Measurements from ENCODE around the gene KRTAP4-2.

- no peak for TF ChIP-seq ZNF76 (tag by site-specific recombination; IDR thresholded peaks at IDR 0.05; ENCODE audit: borderline replicate concordance, low read depth)
- no peak for TF ChIP-seq PBX3 (CRISPR knock-in tag; IDR thresholded peaks at IDR 0.05)
- TF ChIP-seq ZNF544 (tag by site-specific recombination; IDR thresholded peaks at IDR 0.05): no peak
- no peak for TF ChIP-seq CTCF (tag by site-specific recombination; IDR thresholded peaks at IDR 0.05)
- TF ChIP-seq TCF7L2 (IDR thresholded peaks at IDR 0.05; ENCODE audit: borderline replicate concordance, low read depth, low read length): no peak
- TF ChIP-seq ZNF341 (tag by site-specific recombination; IDR thresholded peaks at IDR 0.05; ENCODE audit: low read depth): no peak
- TF ChIP-seq YY1 (tag by site-specific recombination; IDR thresholded peaks at IDR 0.05): no peak
- no peak for TF ChIP-seq PRDM10 (tag by site-specific recombination; IDR thresholded peaks at IDR 0.05)
- no peak for TF ChIP-seq ZNF513 (tag by site-specific recombination; IDR thresholded peaks at IDR 0.05)
- TF ChIP-seq ZNF585B (tag by site-specific recombination; IDR thresholded peaks at IDR 0.05): no peak
- TF ChIP-seq ZNF112 (tag by site-specific recombination; IDR thresholded peaks at IDR 0.05): no peak
- no peak for TF ChIP-seq ZNF239 (tag by site-specific recombination; IDR thresholded peaks at IDR 0.05)
- TF ChIP-seq ZNF692 (tag by site-specific recombination; IDR thresholded peaks at IDR 0.05): no peak
Measured at GRCh38 chr17:41223821-41224220, 45.8 kb upstream of the KRTAP4-2 start.
